Osteoblast (primary cell): ENCODE results near the gene CLPTM1L. TPM values are rescaled to one million over a fixed set of nuclear protein-coding genes. Genes with fewer than 3 reads are reported as not detected.

Source experiments
- DNase-seq: peaks from one replicate; pipeline ENCODE4 v3.0.0; 2011; ENCODE audit warnings: low spot score, mixed read lengths; ENCODE audit not compliant: insufficient read length; ENCODE audit errors: missing footprints
- H2AFZ ChIP-seq: 2 replicates; pipeline ENCODE4 v1.6.0; 2011; ENCODE audit warnings: mild to moderate bottlenecking, low read length
- H3K27ac ChIP-seq: 2 replicates; pipeline ENCODE4 v1.5.1; 2011; ENCODE audit warnings: mild to moderate bottlenecking, low read depth, low read length, moderate library complexity
- H3K27me3 ChIP-seq: 2 replicates; pipeline ENCODE4 v1.6.0; 2012; ENCODE audit warnings: mild to moderate bottlenecking, control low read depth, inconsistent platforms, low read length, moderate library complexity; ENCODE audit not compliant: insufficient read depth
- H3K36me3 ChIP-seq: 2 replicates; pipeline ENCODE4 v1.5.1; 2011; ENCODE audit warnings: mild to moderate bottlenecking, low read length, control low read depth, moderate library complexity; ENCODE audit not compliant: insufficient read depth
- H3K4me1 ChIP-seq: 2 replicates; pipeline ENCODE4 v1.5.1; 2011; ENCODE audit warnings: mild to moderate bottlenecking, low read length, control low read depth, moderate library complexity; ENCODE audit not compliant: insufficient read depth
- H3K4me2 ChIP-seq: 2 replicates; pipeline ENCODE4 v1.6.0; 2011; ENCODE audit warnings: mild to moderate bottlenecking, low read length; ENCODE audit not compliant: insufficient read depth
- H3K4me3 ChIP-seq: fragments of 200-600 bp; sonication (generic); 3 replicates; pipeline ENCODE4 v1.5.1; 2012; ENCODE audit warnings: mild to moderate bottlenecking, low read length, inconsistent platforms; ENCODE audit not compliant: insufficient read depth
- H3K79me2 ChIP-seq: 2 replicates; pipeline ENCODE4 v1.6.0; 2012; ENCODE audit warnings: mild to moderate bottlenecking, low read length, control low read depth, inconsistent platforms; ENCODE audit not compliant: insufficient read depth
- H3K9me3 ChIP-seq: 2 replicates; pipeline ENCODE4 v1.5.1; 2011; ENCODE audit warnings: low read depth, low read length, control low read depth
- H4K20me1 ChIP-seq: 2 replicates; pipeline ENCODE4 v1.6.0; 2012; ENCODE audit warnings: mild to moderate bottlenecking, low read length, control low read depth; ENCODE audit not compliant: insufficient read depth
- CTCF ChIP-seq: IDR thresholded peaks from 2 replicates; pipeline ENCODE4 v1.5.1; 2011; ENCODE audit warnings: mild to moderate bottlenecking, low read depth, low read length, moderate library complexity; ENCODE audit errors: extremely low read depth
- total RNA-seq: library from RNA; depleted of rRNA; stranded (reverse); fragments of >200 nt; gene quantifications from 2 replicates; pipeline ENCODE4 v1.2.3, GENCODE V29; 2012

Gene CLPTM1L
- total RNA-seq, 1 donor, result 139 TPM

GRCh38 chr5:1320436-1321344 lies 24.2 kb downstream of the CLPTM1L start:
- TF ChIP-seq CTCF, result no peak
- no peaks in the 10 kb centered on the region for H3K79me2 ChIP-seq
- peaks cover 56% of the 10 kb centered on the region for H3K36me3 ChIP-seq

GRCh38 chr5:1319436-1320256 lies 25.3 kb downstream of the CLPTM1L start:
- no peak overlapping the region for H2AFZ ChIP-seq
- DNase-seq, result peak; percentile 81
- H3K9me3 ChIP-seq, result no peaks in the 10 kb centered on the region
- peaks cover 9% of the 10 kb centered on the region for H3K4me1 ChIP-seq
- H3K4me3 ChIP-seq, result no peak overlapping the region
- H4K20me1 ChIP-seq, result no peaks in the 10 kb centered on the region
- H3K27me3 ChIP-seq, result no peaks in the 10 kb centered on the region
- H3K4me2 ChIP-seq, result no peak overlapping the region
- H3K79me2 ChIP-seq, result no peaks in the 10 kb centered on the region
- H3K27ac ChIP-seq, result no peak overlapping the region
- no peak for TF ChIP-seq CTCF
- peaks cover 48% of the 10 kb centered on the region for H3K36me3 ChIP-seq

More at GRCh38 chr5:1320436-1321344, 24.2 kb downstream of the CLPTM1L start:
- no peak overlapping the region for H3K4me3 ChIP-seq
- H3K4me2 ChIP-seq, result no peak overlapping the region
- H3K9me3 ChIP-seq, result no peaks in the 10 kb centered on the region
- peak; percentile 35 for DNase-seq
- no peak overlapping the region for H3K27ac ChIP-seq
- no peaks in the 10 kb centered on the region for H4K20me1 ChIP-seq
- peaks cover 8% of the 10 kb centered on the region for H3K4me1 ChIP-seq
- H3K27me3 ChIP-seq, result no peaks in the 10 kb centered on the region
- no peak overlapping the region for H2AFZ ChIP-seq

- no peaks in the 10 kb centered on the region for H3K79me2 ChIP-seq
- DNase-seq, result peak; percentile 26
- H3K27ac ChIP-seq, result no peak overlapping the region
- H3K4me2 ChIP-seq, result no peak overlapping the region
- TF ChIP-seq CTCF, result no peak
- H3K27me3 ChIP-seq, result no peaks in the 10 kb centered on the region
- H3K9me3 ChIP-seq, result no peaks in the 10 kb centered on the region
- H3K36me3 ChIP-seq, result peaks cover 39% of the 10 kb centered on the region
- H3K4me1 ChIP-seq, result peaks cover 9% of the 10 kb centered on the region
- H4K20me1 ChIP-seq, result no peaks in the 10 kb centered on the region
- H2AFZ ChIP-seq, result no peak overlapping the region
- H3K4me3 ChIP-seq, result no peak overlapping the region
Measured at GRCh38 chr5:1318659-1319251, 26.1 kb downstream of the CLPTM1L start.
